OCI-LY7 (cell line): ENCODE measurements around the gene BMAL2.

Source experiments
- CTCF ChIP-seq: fragments of 200-600 bp; sonication (generic); conservative IDR thresholded peaks from 2 replicates; pipeline ENCODE4 v1.5.1; 2014; ENCODE audit warnings: mild to moderate bottlenecking, antibody characterized with exemption, low read length, moderate library complexity, mixed read lengths
- EZH2phosphoT487 ChIP-seq: fragments of 200-600 bp; sonication (generic); IDR thresholded peaks from 2 replicates; pipeline ENCODE4 v1.6.1; 2018; ENCODE audit warnings: low read depth, borderline replicate concordance, mild to moderate bottlenecking, mixed run types, antibody characterized with exemption, low read length, moderate library complexity, mixed read lengths

- TF ChIP-seq CTCF (no peak), EZH2phosphoT487 (no peak)
Observed at GRCh38 chr12:27330846-27331245, 1.8 kb upstream of the BMAL2 start.
